HepG2 (cell line): Measurements from ENCODE around the gene UXS1. TPM values are rescaled to one million over a fixed set of nuclear protein-coding genes. Genes with fewer than 3 reads are reported as not detected.

Experiments used
- ARID5B ChIP-seq: IDR thresholded peaks from 2 replicates; pipeline ENCODE4 v1.4.0; 2020; ENCODE audit warnings: mild to moderate bottlenecking, missing genetic modification reagents
- BRD4 ChIP-seq: sonication (generic); formaldehyde crosslinking; IDR thresholded peaks from 2 replicates; pipeline ENCODE4 v1.4.0; 2020; ENCODE audit warnings: missing genetic modification reagents
- CENPX ChIP-seq: sonication (generic); formaldehyde crosslinking; IDR thresholded peaks from 2 replicates; pipeline ENCODE4 v1.9.0; 2021; ENCODE audit warnings: mild to moderate bottlenecking, missing genetic modification reagents, moderate library complexity
- FOXC1 ChIP-seq: sonication (generic); formaldehyde crosslinking; IDR thresholded peaks from 2 replicates; pipeline ENCODE4 v1.8.0; 2022; ENCODE audit warnings: mild to moderate bottlenecking, missing genetic modification reagents, borderline replicate concordance
- IKZF5 ChIP-seq: IDR thresholded peaks from 2 replicates; pipeline ENCODE4 v1.6.1; 2018; ENCODE audit warnings: missing genetic modification reagents, mild to moderate bottlenecking, missing compliant biosample characterization
- TARDBP ChIP-seq: sonication (generic); formaldehyde crosslinking; IDR thresholded peaks from 2 replicates; pipeline ENCODE4 v1.8.0; 2022; ENCODE audit warnings: mild to moderate bottlenecking, missing genetic modification reagents
- ZNF746 ChIP-seq: sonication (generic); formaldehyde crosslinking; IDR thresholded peaks from 2 replicates; pipeline ENCODE4 v1.8.0; 2022; ENCODE audit warnings: mild to moderate bottlenecking, missing genetic modification reagents
- polyA plus RNA-seq, 8 experiments: library from polyadenylated mRNA; depleted of rRNA in 3 of 8; stranded (reverse) in 7 of 8; unstranded in 1 of 8; fragments of >200 nt; fragmentation: Illumina TruSeq in 4 of 8; extraction: Trizol in 4 of 8; gene quantifications; 2 replicates each; pipeline versions ENCODE4 v1.2.1 to v1.2.3, GENCODE V29; 2011 to 2016; ENCODE audit warnings: low read depth in 4 of 8, missing spikeins in 1 of 8, mixed read lengths in 1 of 8; ENCODE audit not compliant: insufficient read depth in 1 of 8
- total RNA-seq, 5 experiments: library from RNA; depleted of rRNA; stranded (reverse); fragments of >200 nt; fragmentation: Illumina TruSeq; extraction: Trizol; gene quantifications; 2 replicates each; pipeline ENCODE4 v1.2.3, GENCODE V29; 2016; ENCODE audit warnings: low read depth in 1 of 5

The UXS1 gene
- total and polyA plus RNA-seq, 2 of the 13 experiments (the other 11 are each of a cell fraction or from before 2014, with no cell fraction given) = 53.3 to 110 TPM

- peak; percentile 8; the same call in 1 of the 2 replicates for TF ChIP-seq ARID5B
- peak; percentile 50; the same call in 1 of the 2 replicates for TF ChIP-seq FOXC1
- no peak for TF ChIP-seq IKZF5 (CRISPR knock-in tag)
- TF ChIP-seq ZNF746 (CRISPR knock-in tag) = 0 out of 2 replicates have a peak, but pooled peaks have one; percentile 5
- no peak for TF ChIP-seq CENPX (CRISPR knock-in tag)
- no peak for TF ChIP-seq BRD4
- 0 out of 2 replicates have a peak, but pooled peaks have one; percentile 23 for TF ChIP-seq TARDBP (CRISPR knock-in tag)
Observed at GRCh38 chr2:106192752-106193689, 1.1 kb downstream of the UXS1 start (continued).
